ENCODE results near the gene VPS33B. TPM values are rescaled to one million over a fixed set of nuclear protein-coding genes. Genes with fewer than 3 reads are reported as not detected.
A peak's percentile ranks its signal among the peaks of the same experiment; 100 is the strongest.

The VPS33B gene
- total RNA-seq, 2 donors from 2014 or later: 21.4 to 23.4 TPM

DNA sequence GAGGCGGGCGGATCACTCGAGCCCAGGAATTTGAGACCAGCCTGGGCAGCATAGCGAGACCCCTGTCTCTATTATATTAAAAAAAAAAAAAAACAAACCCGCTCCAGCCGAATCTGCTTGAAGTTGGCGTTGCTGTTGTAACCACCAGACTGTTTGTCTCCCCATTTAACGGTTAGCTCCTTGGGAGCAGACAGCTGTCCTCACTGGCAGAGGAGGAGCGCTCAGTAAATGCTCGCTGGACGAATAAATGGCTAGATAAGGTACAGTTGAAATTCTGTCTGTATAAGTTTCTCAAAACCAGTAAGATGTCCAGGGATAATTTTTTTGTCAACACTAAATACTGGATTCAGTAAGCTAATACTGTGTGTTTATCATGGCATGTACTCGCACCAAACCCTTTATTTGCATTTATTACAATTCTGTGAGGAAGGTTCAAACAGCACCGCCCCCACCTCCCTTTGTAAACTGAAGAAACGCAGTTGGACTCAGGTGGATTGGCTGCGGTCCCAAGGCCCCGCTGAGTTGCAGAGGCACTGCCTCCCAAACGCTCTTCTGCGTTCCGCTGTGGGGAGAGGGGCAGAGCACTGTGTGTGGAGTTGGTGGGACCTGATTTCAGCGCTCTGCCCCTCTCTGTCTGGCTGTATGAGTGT, 66.6 kb downstream of the VPS33B start:
- peaks cover 8% of the 10 kb centered on the region for H3K4me1 Mint-ChIP-seq
- H3K4me3 Mint-ChIP-seq: peak overlapping the region; percentile 81
- no peaks in the 10 kb centered on the region for H3K27me3 Mint-ChIP-seq
- H3K27ac Mint-ChIP-seq: peak overlapping the region; percentile 84
- ATAC-seq (replicated peaks): no peak
- H3K36me3 Mint-ChIP-seq (ENCODE audit: low read depth): peaks cover 59% of the 10 kb centered on the region
- no peaks in the 10 kb centered on the region for H3K9me3 Mint-ChIP-seq

GRCh38 chr15:90954712-90955623, 67.4 kb downstream of the VPS33B start, which contains the start of gene RCCD1:
TSS of gene RCCD1 (plus strand) at chr15:90954884. CDS start at chr15:90956735, 1,851 bp downstream.
- Mint-ChIP-seq H3K9me3 (no peaks in the 10 kb centered on the region), H3K27ac (peak within 1 kb of the TSS; percentile 84), H3K4me3 (peak within 1 kb of the TSS; percentile 81), H3K27me3 (no peaks in the 10 kb centered on the region), H3K36me3 (ENCODE audit: low read depth) (peaks cover 62% of the 10 kb centered on the region), H3K4me1 (peaks cover 8% of the 10 kb centered on the region)
- ATAC-seq (replicated peaks): peak; percentile 95

DNA sequence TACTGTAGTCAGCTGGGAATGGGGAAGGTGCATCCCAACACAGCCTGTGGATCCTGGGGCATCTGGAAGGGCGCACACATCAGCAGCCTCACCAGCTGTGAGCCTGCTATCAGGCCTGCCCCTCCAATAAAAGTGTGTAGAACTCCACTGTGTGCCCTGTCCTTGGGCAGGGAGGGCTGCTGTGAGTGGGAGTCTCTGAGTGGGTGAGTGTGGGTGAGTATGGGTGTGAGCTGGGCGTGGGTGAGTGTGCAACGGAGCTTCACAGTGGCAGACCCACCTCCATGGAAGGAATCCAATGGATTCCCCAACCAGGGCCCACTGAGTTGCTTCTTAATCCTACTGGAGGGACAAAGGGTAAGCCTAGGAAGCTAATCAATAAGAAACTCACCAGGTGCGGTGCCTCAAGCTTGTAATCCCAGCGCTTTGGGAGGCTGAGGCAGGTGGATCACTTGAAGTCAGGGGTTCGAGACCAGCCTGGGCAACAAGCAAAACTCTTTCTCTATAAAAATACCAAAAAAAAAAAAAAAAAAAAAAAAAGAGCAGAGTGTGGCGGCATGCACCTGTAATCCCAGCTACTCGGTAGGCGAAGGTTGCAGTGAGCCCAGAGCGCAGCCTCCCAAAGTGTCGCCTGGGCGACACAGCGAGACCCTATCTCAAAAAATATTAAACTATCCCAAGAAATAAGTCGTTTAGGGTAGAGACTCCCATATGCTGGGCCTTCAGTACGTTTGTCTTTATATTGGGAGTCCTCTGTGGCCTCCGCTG, 68.3 kb downstream of the VPS33B start:
- Mint-ChIP-seq H3K9me3 (no peaks in the 10 kb centered on the region), H3K27ac (peak overlapping the region; percentile 84), H3K4me1 (peaks cover 8% of the 10 kb centered on the region), H3K4me3 (peak overlapping the region; percentile 81), H3K27me3 (no peaks in the 10 kb centered on the region), H3K36me3 (ENCODE audit: low read depth) (peaks cover 62% of the 10 kb centered on the region)
- no peak for ATAC-seq (replicated peaks)

GRCh38 chr15:90952901-90953677, 69.3 kb downstream of the VPS33B start:
- Mint-ChIP-seq H3K27me3 (no peaks in the 10 kb centered on the region), H3K4me3 (no peak overlapping the region), H3K36me3 (ENCODE audit: low read depth) (peaks cover 71% of the 10 kb centered on the region), H3K9me3 (no peaks in the 10 kb centered on the region), H3K4me1 (peaks cover 8% of the 10 kb centered on the region), H3K27ac (peak overlapping the region; percentile 84)
- no peak for ATAC-seq (replicated peaks)

- H3K4me3 Mint-ChIP-seq: no peak overlapping the region
- no peaks in the 10 kb centered on the region for H3K9me3 Mint-ChIP-seq
- no peak for ATAC-seq (replicated peaks)
- H3K4me1 Mint-ChIP-seq: peaks cover 8% of the 10 kb centered on the region
- peaks cover 87% of the 10 kb centered on the region for H3K36me3 Mint-ChIP-seq (ENCODE audit: low read depth)
- H3K27me3 Mint-ChIP-seq: no peaks in the 10 kb centered on the region
- no peak overlapping the region for H3K27ac Mint-ChIP-seq
These were observed 71.7 kb downstream of the VPS33B start for GRCh38 chr15:90950676-90951075.

GRCh38 chr15:90949979-90950675, 72.3 kb downstream of the VPS33B start:
- no peaks in the 10 kb centered on the region for H3K27me3 Mint-ChIP-seq
- H3K9me3 Mint-ChIP-seq: no peaks in the 10 kb centered on the region
- peaks cover 8% of the 10 kb centered on the region for H3K4me1 Mint-ChIP-seq
- peaks cover 93% of the 10 kb centered on the region for H3K36me3 Mint-ChIP-seq (ENCODE audit: low read depth)
- no peak for ATAC-seq (replicated peaks)
- no peak overlapping the region for H3K4me3 Mint-ChIP-seq
- H3K27ac Mint-ChIP-seq: no peak overlapping the region

Other genes starting within 250 kb of the VPS33B start
- gene FURIN, start 154.0 kb downstream of the VPS33B start, total RNA-seq: 100 to 1,000 TPM; 605 to 771 TPM
- 100 to 1,000 TPM in 1 of 2 donors, 10 to 100 TPM in 1; 98.5 to 122 TPM for gene FES, start 138.1 kb downstream of the VPS33B start, total RNA-seq
- gene MAN2A2, start 119.3 kb downstream of the VPS33B start, total RNA-seq: 100 to 1,000 TPM; 121 to 127 TPM
- gene HDDC3, start 90.0 kb downstream of the VPS33B start, total RNA-seq: 10 to 100 TPM; 15.9 to 19.0 TPM
- 100 to 1,000 TPM; 101 to 103 TPM for gene UNC45A, start 87.3 kb downstream of the VPS33B start, total RNA-seq
- gene RCCD1, start 67.7 kb downstream of the VPS33B start, total RNA-seq: 10 to 100 TPM; 31.9 to 32.8 TPM
- 100 to 1,000 TPM; 133 to 158 TPM for gene PRC1, start 28.1 kb downstream of the VPS33B start, total RNA-seq
- under 1 TPM; 0.04 to 0.13 TPM for gene SV2B, start 77.7 kb upstream of the VPS33B start, total RNA-seq

All from activated T-helper 17 cell treated with anti-CD3 and anti-CD28 coated beads, Interleukin-2, amount 50 U/mL, for 72 hours (primary cell).